Superior temporal gyrus (tissue), 1 donor: ENCODE data around the gene FHOD3.

Source experiments
- DNase-seq: peaks from one replicate; pipeline ENCODE4 v3.0.0-alpha.2; 2016; ENCODE audit errors: extremely low spot score

The FHOD3 gene

DNA sequence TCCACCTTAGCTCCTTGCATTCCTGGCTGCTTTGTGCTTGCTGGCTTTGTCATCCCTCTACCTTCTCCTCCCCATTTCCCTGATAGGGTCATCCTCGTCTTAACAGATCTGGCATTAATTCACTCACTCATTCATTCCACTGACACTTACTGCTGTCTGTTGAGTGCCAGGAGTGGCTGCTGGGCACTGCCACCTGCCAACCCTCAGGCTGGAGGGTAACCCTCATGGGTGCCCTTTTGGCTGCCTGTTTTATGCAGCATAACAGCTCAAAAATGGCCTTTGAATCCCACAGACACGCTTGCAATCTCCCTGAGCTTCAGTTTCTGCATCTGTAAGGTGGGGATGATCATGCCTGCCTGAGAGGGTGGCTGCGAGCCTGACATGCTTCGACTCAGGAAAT is 25.2 kb downstream of the FHOD3 start:
- no peak for DNase-seq

GRCh38 chr18:36323421-36323820 is 25.9 kb downstream of the FHOD3 start:
- no peak for DNase-seq

DNA sequence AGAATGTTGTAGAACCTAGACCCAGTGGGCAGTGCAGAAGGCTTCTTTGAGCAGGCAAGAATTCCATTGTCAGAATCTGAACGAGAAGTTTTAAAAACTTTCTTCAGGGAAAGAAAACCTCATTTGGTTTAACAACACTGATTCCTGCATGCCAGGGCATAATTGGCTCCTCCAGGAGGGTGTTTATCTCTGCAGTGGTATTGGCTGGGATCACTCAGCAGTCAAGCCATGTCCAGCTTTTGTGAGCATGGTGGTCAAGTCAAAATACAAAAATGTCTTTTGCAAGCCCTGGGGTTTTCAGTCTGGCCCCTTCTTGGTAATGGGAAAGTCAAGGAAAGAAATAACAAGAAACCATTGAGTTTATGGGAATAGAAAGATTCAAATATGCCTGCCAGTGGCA is 28.3 kb downstream of the FHOD3 start:
- DNase-seq, result no peak

GRCh38 chr18:36326771-36327170 is 29.3 kb downstream of the FHOD3 start:
- DNase-seq, result no peak

- DNase-seq, result no peak
These were observed 30.1 kb downstream of the FHOD3 start for GRCh38 chr18:36327352-36328316.

DNA sequence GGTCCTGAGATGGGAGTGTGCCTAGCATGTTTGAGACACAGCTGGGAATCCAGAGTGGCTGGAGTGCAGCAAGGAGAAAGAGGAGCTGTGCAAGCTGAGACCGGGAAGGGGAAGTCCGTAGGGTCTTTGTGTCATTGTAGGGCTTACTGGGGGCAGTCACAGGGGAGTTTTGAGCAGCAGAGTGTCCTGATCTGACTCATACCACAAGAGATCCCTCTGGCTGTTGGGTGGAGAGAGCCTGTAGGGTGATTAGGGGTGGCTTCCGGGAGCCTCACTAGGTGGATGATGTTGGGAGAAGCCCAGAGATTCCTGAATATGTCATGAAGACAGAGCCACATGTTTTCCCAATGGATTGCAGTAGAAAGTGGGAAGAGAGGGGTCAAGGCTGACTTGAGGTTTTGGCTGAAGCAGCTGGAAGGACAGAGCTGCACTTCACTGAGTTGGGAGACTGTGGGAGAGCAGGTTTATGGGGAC is 30.9 kb downstream of the FHOD3 start:
- DNase-seq, result no peak

- no peak for DNase-seq
These were observed 31.4 kb downstream of the FHOD3 start for GRCh38 chr18:36328916-36329315.

DNA sequence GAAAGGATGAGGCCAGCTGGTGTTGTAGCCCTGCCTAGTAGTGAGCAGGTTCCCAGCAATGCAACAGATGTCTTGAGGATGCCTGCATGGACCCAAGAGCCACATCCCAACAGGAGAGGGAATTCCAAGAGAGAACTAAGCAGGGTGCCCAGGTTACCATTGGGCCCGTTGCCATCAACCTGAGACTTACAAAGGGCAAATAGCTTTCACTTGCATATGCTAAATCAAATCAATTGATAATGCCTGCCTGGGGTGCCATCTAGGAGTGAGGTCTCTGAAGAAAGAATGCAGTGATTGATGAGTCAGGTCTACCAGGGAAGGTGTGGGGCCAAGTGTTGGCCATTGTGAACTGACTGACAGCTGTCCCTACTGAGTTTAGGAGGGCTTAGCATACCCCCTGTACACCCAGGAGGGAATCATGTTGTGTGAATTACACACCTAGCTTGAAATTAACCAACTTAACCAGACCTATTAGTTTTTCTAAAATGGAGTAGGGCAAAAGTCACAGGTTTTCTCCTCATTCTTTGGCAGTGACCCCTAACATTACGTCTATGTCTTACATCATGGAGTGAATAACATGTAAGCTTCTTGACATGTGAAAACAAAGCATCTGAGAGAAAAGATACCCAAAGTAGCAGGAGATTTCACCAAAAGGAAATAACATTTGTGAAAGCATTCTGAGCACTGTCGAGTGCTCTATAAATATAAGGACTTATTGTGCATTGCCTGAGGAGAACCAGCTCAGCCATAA is 32.3 kb downstream of the FHOD3 start:
- DNase-seq, result no peak

- no peak for DNase-seq
These were observed 33.0 kb downstream of the FHOD3 start for GRCh38 chr18:36330435-36331052.

DNA sequence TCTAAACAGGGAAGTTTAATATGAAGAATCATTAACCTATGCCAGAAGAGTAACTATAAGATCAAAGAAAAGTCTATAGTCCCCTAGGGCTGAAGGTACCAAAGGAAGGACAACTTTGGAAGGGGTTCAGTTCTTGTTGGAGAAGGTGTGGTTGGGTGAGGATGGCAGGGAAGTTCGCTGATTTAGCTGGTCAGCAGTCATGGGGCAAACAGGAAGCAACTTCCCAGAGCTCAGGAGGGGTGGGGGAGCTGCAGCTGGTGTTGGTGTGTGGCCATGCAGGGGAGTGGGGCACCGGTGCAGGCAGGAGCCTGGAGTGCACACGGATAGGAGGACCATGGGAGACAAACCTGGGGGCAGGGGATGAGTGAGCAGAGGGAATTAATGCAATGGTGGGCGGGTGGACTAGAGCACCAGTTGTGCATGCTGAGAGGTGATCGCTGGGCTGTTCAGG is 34.0 kb downstream of the FHOD3 start:
- DNase-seq, result no peak

- DNase-seq, result no peak
These were observed 35.9 kb downstream of the FHOD3 start for GRCh38 chr18:36333414-36333813.

DNA sequence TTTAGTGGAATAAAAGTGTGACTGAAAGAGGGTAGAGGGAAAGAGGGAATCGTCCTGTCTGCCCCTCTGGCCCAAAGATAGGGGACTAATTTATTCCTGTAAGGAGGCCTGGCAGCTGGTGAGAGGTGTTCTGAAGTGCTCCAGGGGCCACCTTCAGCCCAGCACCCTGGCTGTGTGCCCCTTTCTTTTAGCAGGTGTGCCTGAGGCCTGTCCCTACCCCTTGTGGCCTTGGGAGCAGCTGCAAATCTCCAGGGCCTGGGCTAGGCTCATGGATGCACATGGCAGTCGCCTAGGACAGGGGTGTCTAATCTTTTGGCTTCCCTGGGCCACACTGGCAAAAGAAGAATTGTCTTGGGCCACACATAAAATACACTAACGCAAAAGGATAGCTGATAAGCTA is 37.3 kb downstream of the FHOD3 start:
- DNase-seq, result no peak

DNA sequence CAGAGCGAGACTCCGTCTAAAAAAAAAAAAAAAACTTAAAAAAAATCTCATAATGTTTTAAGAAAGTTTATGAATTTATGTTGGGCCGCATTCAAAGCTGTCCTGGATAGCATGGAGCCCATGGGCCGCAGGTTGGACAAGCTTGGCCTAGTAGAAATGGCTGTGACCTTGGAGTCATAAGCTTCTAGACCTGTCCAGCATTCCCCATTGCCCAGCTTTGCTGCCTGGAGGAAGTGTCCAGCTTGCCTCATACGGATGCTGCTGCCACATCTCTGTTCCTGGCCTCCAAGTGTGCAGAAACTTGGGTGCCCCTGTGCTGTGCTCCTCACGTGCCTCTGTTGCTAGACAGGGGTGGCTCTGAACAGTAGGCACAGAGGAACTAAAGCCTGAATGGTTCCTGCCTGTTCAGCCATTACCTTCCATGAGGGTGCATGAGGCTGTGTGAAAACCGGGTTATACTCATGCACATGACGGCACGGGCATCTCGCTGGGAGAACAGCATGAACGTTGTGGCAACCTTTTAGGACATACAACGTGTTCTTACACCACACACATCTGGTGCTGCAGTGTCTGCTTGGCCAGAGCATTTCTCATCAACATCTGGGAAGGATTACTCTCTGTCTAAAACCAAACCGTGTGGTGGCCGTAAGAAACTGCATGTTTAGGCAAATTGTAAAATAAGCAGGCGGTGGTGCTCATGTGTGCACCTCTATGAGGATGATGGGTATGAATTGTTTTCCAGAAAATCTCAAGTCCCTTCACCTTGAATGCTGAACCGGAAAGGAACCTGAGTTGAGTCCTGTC is 38.2 kb downstream of the FHOD3 start:
- no peak for DNase-seq

- DNase-seq, result no peak
These were observed 40.3 kb downstream of the FHOD3 start for GRCh38 chr18:36337679-36338402.

DNA sequence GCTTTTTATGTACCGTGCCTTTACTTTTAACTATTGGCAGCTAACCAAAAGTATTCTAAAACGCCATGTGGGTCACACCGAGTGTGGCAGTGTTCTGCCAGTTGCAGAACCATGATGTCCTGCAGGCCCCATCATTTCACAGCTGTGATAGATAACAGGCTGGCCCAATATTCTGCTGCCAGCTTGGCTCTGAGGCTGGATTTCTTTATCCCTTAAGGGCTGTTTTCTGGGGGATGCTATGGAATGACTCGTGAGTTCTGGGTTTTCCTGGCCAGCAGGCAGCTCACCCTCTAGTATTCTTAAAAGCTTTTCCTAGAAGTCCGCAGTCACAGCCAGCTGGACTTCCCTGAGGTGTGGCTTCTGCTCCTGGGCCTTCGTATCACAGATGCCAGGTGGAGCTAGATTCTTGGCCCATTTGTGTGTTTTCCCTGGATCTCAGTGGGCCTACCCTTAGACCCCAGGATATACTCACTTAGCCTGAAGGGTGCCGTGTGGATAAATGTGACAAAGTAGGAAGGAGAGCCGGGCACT is 41.0 kb downstream of the FHOD3 start:
- no peak for DNase-seq

DNA sequence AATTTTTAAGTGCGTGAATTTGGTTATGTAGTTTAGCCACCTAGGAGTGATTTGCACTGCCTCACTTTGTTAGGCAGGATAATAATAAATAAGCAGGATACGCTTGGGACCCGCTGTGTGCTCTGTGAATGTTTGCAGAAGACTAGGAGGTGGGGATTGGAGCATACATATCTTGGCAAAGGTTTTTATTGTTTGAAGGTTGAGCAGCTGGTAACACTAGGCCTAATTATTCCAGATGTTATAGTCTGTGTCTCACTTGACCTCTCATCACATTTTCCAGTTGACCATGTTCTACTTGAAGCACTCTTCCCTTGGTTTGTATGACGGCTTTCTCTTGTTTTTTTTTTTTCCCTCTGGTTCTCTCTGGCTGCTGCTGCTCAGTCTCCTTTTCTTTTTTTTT is 42.7 kb downstream of the FHOD3 start:
- no peak for DNase-seq

GRCh38 chr18:36341944-36342343 is 44.4 kb downstream of the FHOD3 start:
- no peak for DNase-seq

- DNase-seq, result no peak
These were observed 50.8 kb downstream of the FHOD3 start for GRCh38 chr18:36348331-36348730.

DNA sequence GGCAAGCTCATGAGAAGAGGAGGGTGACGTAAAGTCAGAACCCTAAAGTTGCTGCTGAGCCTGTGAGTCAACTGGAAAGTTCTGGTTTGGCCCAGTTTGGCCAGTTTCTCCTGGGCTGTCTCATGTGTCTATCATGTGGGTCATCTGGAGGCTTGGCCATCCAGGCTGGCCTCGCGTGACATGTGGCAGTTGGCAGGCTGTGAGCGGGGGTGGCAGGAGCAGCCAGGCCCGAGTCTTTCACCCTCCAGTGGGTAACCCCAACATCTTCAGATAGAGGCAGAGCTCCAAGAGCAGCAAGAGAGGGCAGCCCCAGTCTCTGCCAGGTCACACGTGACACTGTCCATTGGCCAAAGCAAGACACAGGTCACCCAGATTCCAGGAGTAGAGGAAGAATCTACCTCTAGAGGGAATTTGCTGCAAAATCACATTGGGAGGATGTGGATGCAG is 51.5 kb downstream of the FHOD3 start:
- no peak for DNase-seq

GRCh38 chr18:36349552-36349951 is 52.0 kb downstream of the FHOD3 start:
- no peak for DNase-seq
